ENCODE results near the gene RBM47. TPM values are rescaled to one million over a fixed set of nuclear protein-coding genes. Genes with fewer than 3 reads are reported as not detected.
A peak's percentile ranks its signal among the peaks of the same experiment; 100 is the strongest.
"Not testable (repeated sequence)": the region's sequence is repeated elsewhere in the genome, so short reads cannot be mapped to it uniquely, and the experiment has no call there.

Gene RBM47
- total and polyA plus RNA-seq, 10 of the 15 experiments (the other 5 are each of a cell fraction or from before 2014, with no cell fraction given): 7.9 to 45.0 (median 28.7) TPM

DNA sequence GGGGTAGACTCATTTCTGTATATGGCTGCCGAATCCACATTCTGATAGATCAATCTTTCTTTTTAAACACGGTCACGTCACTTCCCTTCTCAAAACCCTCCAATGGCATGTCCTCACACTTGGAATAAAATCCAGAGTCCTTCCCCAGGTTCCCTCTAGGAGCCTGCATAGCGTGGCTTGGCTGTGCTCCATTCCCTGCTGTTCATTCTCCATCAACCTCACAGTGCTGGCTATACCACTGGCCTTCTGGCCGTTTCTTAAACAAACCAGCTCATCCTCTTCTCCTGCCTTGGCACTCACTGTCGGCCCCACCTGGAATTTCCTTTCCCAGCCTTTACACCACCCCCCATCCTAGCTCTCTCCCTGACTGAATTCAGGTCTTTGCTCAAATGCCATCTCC lies 77.1 kb downstream of the RBM47 start:
- ChIA-PET RAD21 (ENCODE audit: unreplicated experiment) (interaction anchor here (0.7 to 3.0 kb wide), 6 partner anchors 10 to 496 kb away, joined by 3 to 17 read pairs (median 4); no protein-coding TSS in a partner anchor), CTCF (interaction anchor here (0.7 to 6.2 kb wide), 6 partner anchors 9 to 167 kb away, joined by 3 to 46 read pairs (median 3); no protein-coding TSS in a partner anchor), POLR2A (no interaction called here), SMC1A (ENCODE audit: uncharacterized antibody, unreplicated experiment) (interaction anchor here (0.6 to 4.9 kb wide), 9 partner anchors 13 to 166 kb away, joined by 3 to 34 read pairs (median 3); no protein-coding TSS in a partner anchor)
- no peak overlapping the region for H3K4me2 ChIP-seq (ENCODE audit: control insufficient read depth, insufficient read depth)
- H3K27ac ChIP-seq (ENCODE audit: control insufficient read depth, insufficient read depth): peak overlapping the region; percentile 12
- H3K4me3 ChIP-seq: no peak overlapping the region
- no peak overlapping the region for H3K9ac ChIP-seq (ENCODE audit: control insufficient read depth, insufficient read depth, low read length)
- peaks cover 18% of the 10 kb centered on the region; the same call in 1 of the 2 replicates for H3K4me1 ChIP-seq (ENCODE audit: control insufficient read depth, insufficient read depth, low read length)
- peaks cover 50% of the 10 kb centered on the region for H3K79me2 ChIP-seq (ENCODE audit: control insufficient read depth, insufficient read depth, low read length)
- FAIRE-seq: no peak
- no peaks in the 10 kb centered on the region for H3K27me3 ChIP-seq (replicated peaks in 1 of 2; ENCODE audit: control insufficient read depth in 2 of 2, insufficient read depth in 2 of 2, low read length in 1 of 2)
- peaks cover 3 to 9% of the 10 kb centered on the region in 2 experiments; a peak in 1 of 4 replicates for H3K36me3 ChIP-seq (ENCODE audit: control insufficient read depth in 2 of 2, insufficient read depth in 2 of 2, low read length in 1 of 2)
- H4K20me1 ChIP-seq (ENCODE audit: control insufficient read depth, insufficient read depth): no peaks in the 10 kb centered on the region
- 89% methylated on average over 6 of the region's 6 CpGs for WGBS (ENCODE audit: insufficient coverage, insufficient replicate concordance, low lambda C conversion rate, missing lambda C conversion rate)
- intact Hi-C loops (cut with micrococcal nuclease; ENCODE audit: unreplicated experiment) (loop anchor here (5.0 kb wide), 2 partner anchors 120 to 495 kb away; partner anchors contain the start of gene N4BP2), in situ Hi-C loops (cut with MboI) (no loop called here)
- no peak for DNase-seq (ENCODE audit: low read depth, low spot score)
- no peak overlapping the region for H2AFZ ChIP-seq (ENCODE audit: control insufficient read depth, low read depth, low read length)
- no TSS peak for BruUV-seq (replicated peaks)
- H3K9me3 ChIP-seq (replicated peaks; ENCODE audit: control insufficient read depth, insufficient read depth, low read length): no peaks in the 10 kb centered on the region
- no peak for ATAC-seq
- TF ChIP-seq ZSCAN29 (IDR thresholded peaks at IDR 0.05) (no peak), CHD1 (IDR thresholded peaks at IDR 0.05; ENCODE audit: low read depth, low read length) (no peak)

DNA sequence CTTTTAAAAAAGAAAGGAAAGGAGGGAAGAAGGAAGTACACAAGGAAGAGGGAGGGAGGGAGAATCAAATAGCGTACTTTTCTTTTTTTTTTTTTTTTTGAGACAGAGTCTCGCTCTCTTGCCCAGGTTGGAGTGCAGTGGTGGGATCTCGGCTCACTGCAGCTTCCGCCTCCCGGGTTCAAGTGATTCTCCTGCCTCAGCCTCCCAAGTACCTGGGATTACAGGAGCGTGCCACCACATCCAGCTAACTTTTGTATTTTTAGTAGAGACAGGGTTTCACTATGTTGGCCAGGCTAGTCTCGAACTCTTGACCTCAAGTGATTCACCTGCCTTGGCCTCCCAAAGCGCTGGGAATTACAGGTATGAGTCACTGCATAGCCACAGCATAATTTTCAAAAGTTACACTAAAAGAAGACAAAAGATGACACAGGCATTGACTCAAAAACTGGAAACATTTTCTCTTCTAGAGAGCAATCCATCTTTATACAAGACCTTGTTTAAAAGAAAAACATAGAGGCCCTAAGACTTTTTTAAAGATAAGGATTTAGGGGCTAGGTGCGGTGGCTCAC lies 78.0 kb downstream of the RBM47 start:
- DNase-seq (ENCODE audit: low read depth, low spot score); H3K9me3 ChIP-seq (replicated peaks; ENCODE audit: control insufficient read depth, insufficient read depth, low read length); BruUV-seq (replicated peaks); H4K20me1 ChIP-seq (ENCODE audit: control insufficient read depth, insufficient read depth); H2AFZ ChIP-seq (ENCODE audit: control insufficient read depth, low read depth, low read length); H3K27me3 ChIP-seq (replicated peaks in 1 of 2; ENCODE audit: control insufficient read depth in 2 of 2, insufficient read depth in 2 of 2, low read length in 1 of 2); in situ Hi-C loops (cut with MboI): not testable (repeated sequence)
- RAD21 ChIA-PET (ENCODE audit: unreplicated experiment): interaction anchor here (0.7 to 3.0 kb wide), 13 partner anchors 8 to 242 kb away, joined by 3 to 17 read pairs (median 5); no protein-coding TSS in a partner anchor
- FAIRE-seq (peak; percentile 13), ATAC-seq (peak; percentile 54)
- Histone ChIP-seq H3K9ac (ENCODE audit: control insufficient read depth, insufficient read depth, low read length) (peak overlapping the region; percentile 33; the same call in 1 of the 2 replicates), H3K4me1 (ENCODE audit: control insufficient read depth, insufficient read depth, low read length) (peaks cover 18% of the 10 kb centered on the region; the same call in 1 of the 2 replicates), H3K27ac (ENCODE audit: control insufficient read depth, insufficient read depth) (peak overlapping the region; percentile 47), H3K36me3 (ENCODE audit: control insufficient read depth in 2 of 2, insufficient read depth in 2 of 2, low read length in 1 of 2) (peaks cover 9 to 11% of the 10 kb centered on the region in 2 experiments; a peak in 3 of 4 replicates), H3K4me2 (ENCODE audit: control insufficient read depth, insufficient read depth) (peak overlapping the region; percentile 72), H3K79me2 (ENCODE audit: control insufficient read depth, insufficient read depth, low read length) (peaks cover 56% of the 10 kb centered on the region), H3K4me3 (peak overlapping the region; percentile 20)
- POLR2A ChIA-PET: interaction anchor here (0.6 kb wide), 1 partner anchor 20 kb away, joined by 3 read pairs; no protein-coding TSS in a partner anchor
- SMC1A ChIA-PET (ENCODE audit: uncharacterized antibody, unreplicated experiment): interaction anchor here (1.0 to 4.9 kb wide), 11 partner anchors 10 to 167 kb away, joined by 3 to 34 read pairs (median 6); no protein-coding TSS in a partner anchor
- 41% methylated on average over 8 of the region's 9 CpGs for WGBS (ENCODE audit: insufficient coverage, insufficient replicate concordance, low lambda C conversion rate, missing lambda C conversion rate)
- CTCF ChIA-PET: interaction anchor here (0.9 to 6.2 kb wide), 14 partner anchors 12 to 366 kb away, joined by 3 to 46 read pairs (median 4); no protein-coding TSS in a partner anchor
- intact Hi-C loops (cut with micrococcal nuclease; ENCODE audit: unreplicated experiment): loop anchor here (2.0 to 5.0 kb wide), 4 partner anchors 71 to 494 kb away; partner anchors contain the start of gene N4BP2
- peak; percentile 18; the same call in 1 of the 2 replicates for TF ChIP-seq IKZF1 (conservative IDR thresholded peaks at IDR 0.05)
- 0 out of 2 replicates have a peak, but pooled peaks have one; percentile 36 for TF ChIP-seq FOXM1 (IDR thresholded peaks at IDR 0.05; ENCODE audit: low read depth, low read length)
- TF ChIP-seq MEF2A (IDR thresholded peaks at IDR 0.05; ENCODE audit: insufficient read depth, low read depth, low read length): 0 out of 2 replicates have a peak, but pooled peaks have one; percentile 30
- TF ChIP-seq NFIC (IDR thresholded peaks at IDR 0.05; ENCODE audit: low read depth, low read length): peak; percentile 48; the same call in 1 of the 2 replicates
- peak; percentile 63 for TF ChIP-seq NR2F1 (conservative IDR thresholded peaks at IDR 0.05)
- 0 out of 2 replicates have a peak, but pooled peaks have one; percentile 56 for TF ChIP-seq ZNF217 (IDR thresholded peaks at IDR 0.05)
- TF ChIP-seq JUND (IDR thresholded peaks at IDR 0.05; ENCODE audit: low read depth, low read length): peak; percentile 16; the same call in 1 of the 2 replicates
- 0 out of 2 replicates have a peak, but pooled peaks have one; percentile 74 for TF ChIP-seq EED (IDR thresholded peaks at IDR 0.05; ENCODE audit: low read depth)
- TF ChIP-seq BHLHE40 (IDR thresholded peaks at IDR 0.05; ENCODE audit: borderline replicate concordance in 1 of 2, low read depth in 2 of 2, low read length in 1 of 2): peak; percentile 15 to 25; a peak in 1 of 4 replicates
- 0 out of 2 replicates have a peak, but pooled peaks have one; percentile 5 for TF ChIP-seq CREB1 (IDR thresholded peaks at IDR 0.05; ENCODE audit: low read depth)
- 0 out of 2 replicates have a peak, but pooled peaks have one; percentile 56 for TF ChIP-seq IRF4 (IDR thresholded peaks at IDR 0.05; ENCODE audit: low read depth, low read length)
- peak; percentile 86 for TF ChIP-seq JUNB (IDR thresholded peaks at IDR 0.05)
- TF ChIP-seq, protein P1, sequence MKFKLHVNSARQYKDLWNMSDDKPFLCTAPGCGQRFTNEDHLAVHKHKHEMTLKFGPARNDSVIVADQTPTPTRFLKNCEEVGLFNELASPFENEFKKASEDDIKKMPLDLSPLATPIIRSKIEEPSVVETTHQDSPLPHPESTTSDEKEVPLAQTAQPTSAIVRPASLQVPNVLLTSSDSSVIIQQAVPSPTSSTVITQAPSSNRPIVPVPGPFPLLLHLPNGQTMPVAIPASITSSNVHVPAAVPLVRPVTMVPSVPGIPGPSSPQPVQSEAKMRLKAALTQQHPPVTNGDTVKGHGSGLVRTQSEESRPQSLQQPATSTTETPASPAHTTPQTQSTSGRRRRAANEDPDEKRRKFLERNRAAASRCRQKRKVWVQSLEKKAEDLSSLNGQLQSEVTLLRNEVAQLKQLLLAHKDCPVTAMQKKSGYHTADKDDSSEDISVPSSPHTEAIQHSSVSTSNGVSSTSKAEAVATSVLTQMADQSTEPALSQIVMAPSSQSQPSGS (IDR thresholded peaks at IDR 0.05; ENCODE audit: low read length): peak; percentile 32

Data from GM12878 (cell line).